GM12873 (cell line): ENCODE measurements around the gene CELF5.

Experiments used
- CTCF ChIP-seq: IDR thresholded peaks from 2 replicates; pipeline ENCODE4 v1.5.1; 2012; ENCODE audit warnings: low read depth, mild to moderate bottlenecking, moderate library complexity, low read length, control low read depth; ENCODE audit not compliant: insufficient read depth; ENCODE audit errors: missing control alignments

CELF5 gene

GRCh38 chr19:3201911-3202310 lies 22.6 kb upstream of the CELF5 start:
- TF ChIP-seq CTCF, result no peak

GRCh38 chr19:3202346-3202745 lies 22.1 kb upstream of the CELF5 start:
- TF ChIP-seq CTCF, result no peak

GRCh38 chr19:3203805-3204645 lies 20.4 kb upstream of the CELF5 start:
- TF ChIP-seq CTCF, result no peak

GRCh38 chr19:3204646-3205275 lies 19.7 kb upstream of the CELF5 start:
- TF ChIP-seq CTCF, result no peak

GRCh38 chr19:3206216-3206953 lies 18.1 kb upstream of the CELF5 start:
- no peak for TF ChIP-seq CTCF

GRCh38 chr19:3207461-3208242 lies 16.8 kb upstream of the CELF5 start:
- no peak for TF ChIP-seq CTCF
